HG03108 (cell line): Measurements from ENCODE around the gene ALOX5.
A peak's percentile ranks its signal among the peaks of the same experiment; 100 is the strongest.
"Not testable (repeated sequence)": the region's sequence is repeated elsewhere in the genome, so short reads cannot be mapped to it uniquely, and the experiment has no call there.

Experiments used
- ATAC-seq: cut with Tn5 transposase; IDR thresholded peaks from one replicate; pipeline ENCODE4 v1.9.1; 2021; ENCODE audit warnings: moderate library complexity; ENCODE audit not compliant: unreplicated experiment

ALOX5 gene

GRCh38 chr10:45373003-45373575 is 927 bp upstream of the ALOX5 start:
- ATAC-seq, result peak; percentile 26

- ATAC-seq, result no peak
Observed at GRCh38 chr10:45374350-45375052, 485 bp downstream of the ALOX5 start.

- no peak for ATAC-seq
Observed at GRCh38 chr10:45375101-45375500, 1.1 kb downstream of the ALOX5 start.

- no peak for ATAC-seq
Observed at GRCh38 chr10:45375716-45376231, 1.8 kb downstream of the ALOX5 start.

- no peak for ATAC-seq
Observed at GRCh38 chr10:45376371-45376801, 2.4 kb downstream of the ALOX5 start.

GRCh38 chr10:45377321-45377720 is 3.3 kb downstream of the ALOX5 start:
- ATAC-seq, result no peak

- no peak for ATAC-seq
Observed at GRCh38 chr10:45377858-45378257, 3.8 kb downstream of the ALOX5 start.

GRCh38 chr10:45378914-45379726 is 5.1 kb downstream of the ALOX5 start:
- ATAC-seq, result no peak

GRCh38 chr10:45379891-45380540 is 6.0 kb downstream of the ALOX5 start:
- ATAC-seq, result no peak

- no peak for ATAC-seq
Observed at GRCh38 chr10:45380903-45381620, 7.0 kb downstream of the ALOX5 start.

- no peak for ATAC-seq
Observed at GRCh38 chr10:45382591-45382990, 8.6 kb downstream of the ALOX5 start.

GRCh38 chr10:45383682-45384330 is 9.8 kb downstream of the ALOX5 start:
- no peak for ATAC-seq

GRCh38 chr10:45386657-45387056 is 12.6 kb downstream of the ALOX5 start:
- ATAC-seq, result no peak

- no peak for ATAC-seq
Observed at GRCh38 chr10:45387096-45387893, 13.3 kb downstream of the ALOX5 start.

GRCh38 chr10:45389671-45390070 is 15.7 kb downstream of the ALOX5 start:
- not testable (repeated sequence) for ATAC-seq

GRCh38 chr10:45391636-45392035 is 17.6 kb downstream of the ALOX5 start:
- not testable (repeated sequence) for ATAC-seq

GRCh38 chr10:45395554-45395953 is 21.5 kb downstream of the ALOX5 start:
- ATAC-seq, result no peak

GRCh38 chr10:45398595-45398994 is 24.6 kb downstream of the ALOX5 start:
- ATAC-seq, result no peak

GRCh38 chr10:45399113-45399512 is 25.1 kb downstream of the ALOX5 start:
- ATAC-seq, result no peak
